HG03064 (cell line): ENCODE results near the gene COL18A1.

ENCODE experiments used
- ATAC-seq: cut with Tn5 transposase; IDR thresholded peaks from one replicate; pipeline ENCODE4 v1.9.1; 2021; ENCODE audit warnings: low read depth; ENCODE audit not compliant: unreplicated experiment

COL18A1 gene

GRCh38 chr21:45396620-45396995 is 8.4 kb upstream of the COL18A1 start:
- no peak for ATAC-seq

- ATAC-seq: no peak
Observed at GRCh38 chr21:45397381-45397780, 7.6 kb upstream of the COL18A1 start.

DNA sequence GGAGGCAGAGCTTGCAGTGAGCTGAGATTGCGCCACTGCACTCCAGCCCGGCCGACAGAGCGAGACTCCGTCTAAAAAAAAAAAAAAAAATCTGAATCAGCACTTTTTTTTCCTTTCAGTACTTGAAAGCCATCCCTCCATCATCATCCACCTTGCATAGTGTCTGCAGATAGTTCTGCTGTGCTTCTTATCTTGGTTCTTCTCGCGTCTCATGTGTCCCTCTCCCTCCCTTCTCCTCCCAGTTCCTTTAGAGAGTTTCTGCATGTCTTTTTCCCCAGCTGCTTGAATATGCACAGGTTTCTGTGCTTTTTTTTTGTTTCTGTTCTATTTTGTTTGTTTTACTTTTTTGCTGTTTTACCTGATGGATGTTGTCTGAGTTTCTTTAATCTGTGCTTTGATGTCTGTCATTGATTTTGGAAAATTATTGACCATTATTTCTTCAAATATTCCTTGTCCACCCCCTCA is 3.9 kb upstream of the COL18A1 start:
- no peak for ATAC-seq

DNA sequence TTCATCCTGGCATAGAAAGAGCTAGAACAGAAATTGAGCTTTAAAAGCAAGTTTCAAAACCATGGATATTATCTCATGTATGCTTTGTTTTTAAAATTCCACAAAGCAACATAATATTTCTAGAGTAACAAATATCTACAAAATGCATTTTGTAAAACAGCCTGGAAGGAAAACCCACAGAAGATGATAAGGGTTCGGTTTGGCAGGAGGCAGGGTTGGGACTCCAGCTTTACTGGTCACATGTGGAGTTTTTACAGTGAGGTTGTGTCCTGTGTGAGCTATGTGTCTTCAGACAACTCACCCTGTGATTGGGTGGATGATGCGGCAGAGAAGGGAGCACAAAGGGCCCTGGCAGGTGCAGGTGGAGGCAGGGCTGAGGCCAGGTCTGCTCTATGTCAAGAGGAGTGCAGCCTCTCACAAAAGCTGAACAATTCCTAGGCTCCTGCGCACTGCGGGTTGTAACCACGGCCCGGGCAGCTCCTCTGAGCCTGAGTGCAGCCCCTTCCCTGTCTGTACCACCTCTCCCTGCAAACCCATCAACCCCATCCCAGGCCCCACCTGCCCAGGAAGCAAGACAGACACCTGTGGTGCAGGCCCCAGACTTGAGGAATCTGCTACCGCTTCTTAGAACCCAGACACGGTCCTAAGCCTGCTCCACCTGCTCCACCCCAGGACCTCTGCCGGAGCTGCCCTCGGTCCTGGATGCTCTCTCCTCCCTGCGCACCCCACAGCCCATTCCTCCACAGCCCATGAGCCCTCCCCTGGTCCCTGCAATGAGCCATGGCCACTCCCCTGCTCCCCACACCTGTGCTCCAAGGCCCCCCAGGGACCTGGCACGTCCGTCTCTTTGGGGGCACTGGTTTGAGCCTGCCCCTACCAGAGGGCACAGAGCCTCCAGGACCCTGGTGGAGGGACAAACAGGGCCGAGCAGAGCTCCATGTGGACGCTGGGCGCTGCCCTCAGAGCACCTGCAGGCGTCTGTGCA is 2.8 kb upstream of the COL18A1 start:
- no peak for ATAC-seq

GRCh38 chr21:45403133-45403824 is 1.7 kb upstream of the COL18A1 start:
- ATAC-seq: no peak

DNA sequence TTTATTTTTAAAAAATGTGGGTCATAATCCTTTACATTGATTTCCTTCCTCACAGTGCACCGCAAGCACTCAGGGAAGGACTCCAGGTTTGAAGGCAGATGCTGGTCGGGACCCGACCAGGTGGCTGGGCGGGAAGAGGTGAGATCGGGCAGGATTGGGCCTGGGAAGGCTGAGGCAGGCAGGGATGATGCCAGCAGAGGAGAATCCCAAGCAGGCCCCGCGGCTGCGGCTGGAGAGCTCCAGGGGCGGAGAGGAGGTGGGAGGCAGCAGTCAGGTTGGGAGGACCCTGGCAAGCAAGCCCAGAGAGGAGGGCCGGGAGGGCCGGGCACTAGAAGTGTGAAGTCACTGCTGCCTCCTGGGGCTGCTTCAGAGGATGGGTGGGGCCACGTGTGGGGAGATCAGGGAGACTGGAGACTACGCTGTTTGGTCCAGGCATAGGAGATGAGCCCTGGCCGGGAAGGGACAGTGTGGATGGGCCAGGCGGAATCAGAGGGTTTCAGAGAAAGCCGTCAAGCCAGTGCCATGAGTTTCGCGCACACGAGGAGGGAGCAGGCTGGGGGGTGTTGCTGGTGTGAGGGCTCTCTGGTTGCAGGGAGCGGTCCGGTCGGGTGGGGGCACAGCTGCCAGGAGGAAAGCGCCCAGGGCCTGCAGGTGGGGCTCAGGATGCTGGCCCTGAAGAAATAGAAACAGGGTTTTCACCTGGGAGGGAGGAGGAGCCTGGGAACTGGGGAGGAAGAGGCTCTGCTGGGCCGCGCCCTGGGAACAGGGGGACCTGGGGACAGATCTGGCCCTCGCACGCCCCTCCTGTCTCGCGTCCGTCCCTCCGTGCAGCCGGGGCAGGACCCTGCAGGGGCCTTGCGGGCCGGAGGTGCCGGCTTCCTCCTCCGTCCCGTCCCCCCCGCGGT is 888 bp upstream of the COL18A1 start:
- ATAC-seq: no peak

DNA sequence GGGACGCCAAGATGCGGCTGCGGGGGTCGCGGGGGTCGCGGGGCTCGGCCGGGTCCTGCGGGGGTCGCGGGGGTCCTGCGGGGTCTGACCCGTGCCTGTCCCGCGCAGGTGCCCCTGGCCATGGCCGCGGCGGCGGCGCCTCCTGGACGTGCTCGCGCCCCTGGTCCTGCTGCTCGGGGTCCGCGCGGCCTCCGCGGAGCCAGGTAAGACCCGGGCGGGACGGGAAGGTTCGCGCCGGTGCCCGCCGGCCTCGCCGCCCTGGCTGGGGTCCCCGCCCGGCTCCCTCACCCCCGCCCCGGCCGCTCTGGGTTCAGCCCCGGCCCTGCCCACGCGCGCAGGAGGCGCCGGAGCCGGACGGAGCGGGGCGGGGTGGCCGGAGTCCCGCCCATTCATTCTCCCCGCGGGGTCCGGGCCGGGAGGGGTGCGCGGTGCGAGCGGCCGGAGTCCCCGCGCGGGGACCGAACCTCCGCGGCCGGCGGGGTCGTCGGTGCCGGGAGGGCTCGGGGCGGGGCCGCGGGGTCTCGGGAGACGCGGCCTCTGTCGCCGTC is 380 bp downstream of the COL18A1 start:
- no peak for ATAC-seq

DNA sequence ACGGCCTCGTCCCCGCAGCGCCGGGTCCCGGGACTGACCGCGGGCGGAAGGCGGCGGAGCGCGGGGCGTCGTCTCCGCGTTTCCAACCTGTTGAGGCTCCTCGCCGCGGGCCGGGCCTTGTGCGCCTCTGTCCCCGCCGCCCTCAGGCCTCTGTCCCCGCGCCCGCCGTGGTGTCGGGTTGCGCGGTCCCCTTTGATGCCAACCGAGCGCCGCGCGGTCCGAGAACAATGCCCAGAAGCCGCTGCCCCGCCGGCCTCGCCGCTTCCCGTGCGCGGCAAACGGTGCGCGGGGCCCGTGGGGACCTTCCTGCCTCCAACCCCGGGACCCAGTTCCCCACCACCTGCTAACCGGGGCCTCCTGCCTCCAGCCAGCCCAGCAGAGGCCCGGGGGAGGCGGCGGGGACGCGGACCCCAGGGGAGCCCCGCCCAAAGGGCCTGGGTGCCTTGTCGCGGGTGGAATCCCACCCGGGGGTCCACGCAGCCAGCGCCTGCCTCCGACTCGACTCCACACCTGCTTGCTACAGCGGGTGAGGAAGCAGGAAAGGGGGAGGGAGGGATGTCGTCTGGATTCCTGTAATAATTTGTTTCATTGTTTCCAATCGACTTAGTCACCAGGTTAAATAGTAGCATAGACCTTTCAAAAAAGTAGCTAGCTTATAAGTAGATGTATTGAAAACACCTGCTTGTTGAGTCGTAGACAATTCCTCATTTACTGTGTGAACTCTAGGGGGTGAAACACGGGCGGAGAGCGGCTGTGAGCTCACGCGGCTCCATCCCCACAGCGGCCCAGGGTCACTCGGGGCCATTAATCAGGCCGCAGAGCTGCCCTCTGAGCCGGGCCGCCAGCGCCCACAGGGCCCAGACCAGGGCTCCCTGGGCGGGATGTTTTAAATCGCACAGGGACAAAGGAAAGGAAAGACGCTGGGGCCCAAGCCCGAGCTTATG is 1.1 kb downstream of the COL18A1 start:
- no peak for ATAC-seq

DNA sequence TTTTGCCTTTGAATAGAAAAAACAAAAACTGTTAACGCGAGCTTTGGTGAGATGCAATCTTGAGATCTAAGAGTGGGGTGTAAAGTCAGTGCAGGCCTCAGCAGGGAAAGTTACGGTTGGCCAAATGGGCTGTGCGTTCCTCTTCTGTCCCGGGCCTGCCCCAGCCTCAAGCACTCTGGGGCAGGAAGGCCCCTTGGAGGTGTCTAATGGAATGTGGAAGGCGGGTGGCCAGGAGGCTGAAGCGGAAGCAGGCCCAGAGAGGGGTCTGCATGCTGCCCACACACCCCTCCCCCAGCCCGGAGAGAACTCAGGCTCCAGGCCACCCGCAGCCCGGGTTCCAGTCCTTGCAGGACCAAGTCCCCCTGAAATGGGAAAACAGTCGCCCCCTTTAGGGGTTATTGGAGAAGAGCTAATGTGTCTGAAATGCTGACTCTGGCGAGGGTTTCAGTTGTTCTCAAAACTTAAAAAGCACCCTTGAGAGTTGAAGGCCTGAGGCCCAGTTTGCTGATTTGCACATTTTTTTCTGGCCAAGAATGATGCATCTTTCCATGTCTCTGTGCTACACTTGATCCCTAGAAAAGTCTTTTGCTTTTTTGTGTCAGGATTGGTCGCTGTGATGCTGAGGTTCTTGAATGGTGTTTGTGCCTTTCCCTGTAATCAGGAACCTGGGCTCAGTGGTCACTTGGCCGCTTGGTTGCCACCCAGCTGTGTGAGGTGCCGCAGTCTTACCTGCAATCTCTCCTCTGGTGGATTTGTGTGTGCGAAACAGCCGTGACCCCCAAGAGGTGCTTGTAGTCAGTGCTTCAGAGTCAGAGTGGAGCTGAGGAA is 2.0 kb downstream of the COL18A1 start:
- no peak for ATAC-seq

DNA sequence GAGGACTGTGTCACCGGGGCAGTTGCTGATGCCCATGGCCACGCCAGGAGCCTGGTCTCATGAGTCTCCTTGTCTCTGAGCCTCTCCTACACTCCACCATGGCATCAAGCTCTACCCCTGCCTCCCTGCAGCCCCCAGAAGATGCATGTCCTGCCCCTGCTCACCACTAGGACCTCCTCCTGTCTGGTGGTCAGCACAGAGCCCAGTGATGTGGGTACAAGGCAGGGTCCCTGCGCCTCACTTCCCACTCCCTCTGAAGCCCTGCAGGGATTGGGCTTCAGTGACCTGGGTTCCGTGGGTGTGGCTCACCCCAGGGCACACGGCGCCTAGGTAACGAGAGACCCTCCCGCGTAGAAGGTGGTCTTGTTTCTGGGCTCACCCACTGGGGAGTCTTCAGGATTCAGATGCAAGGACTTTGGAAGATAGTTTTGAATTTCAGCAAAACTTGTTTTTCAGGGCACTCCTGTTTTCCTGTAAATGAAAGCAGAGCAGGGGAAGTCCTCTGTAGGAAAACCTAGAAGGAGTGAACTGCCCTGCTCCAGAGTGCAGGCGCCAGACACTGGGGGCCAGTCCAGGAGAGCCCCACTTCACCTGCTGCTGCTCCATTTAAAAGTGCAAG is 2.8 kb downstream of the COL18A1 start:
- no peak for ATAC-seq

- no peak for ATAC-seq
Observed at GRCh38 chr21:45408271-45408791, 3.4 kb downstream of the COL18A1 start.

DNA sequence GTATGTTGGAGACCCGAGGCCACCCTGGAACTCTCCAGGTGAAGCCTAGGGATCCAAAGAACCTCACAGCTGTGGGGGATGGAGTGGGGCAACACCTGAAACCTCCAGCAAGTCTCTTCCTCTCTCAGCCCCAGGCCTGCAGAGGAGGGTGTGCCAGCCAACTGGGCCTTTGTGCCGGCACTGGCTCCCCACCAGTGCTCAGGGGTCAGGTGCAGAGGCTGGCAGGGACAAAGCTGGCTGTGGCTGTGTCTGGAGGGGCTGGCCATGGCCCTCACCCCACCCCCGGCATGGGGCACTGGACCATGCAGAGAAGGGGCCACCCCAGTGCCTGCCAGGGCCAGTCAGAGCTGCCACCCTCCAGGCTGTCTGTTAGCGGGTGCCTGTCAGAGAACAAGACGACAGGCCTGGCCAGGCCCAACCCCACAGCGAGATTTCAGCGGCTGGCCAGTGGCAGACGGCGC is 3.9 kb downstream of the COL18A1 start:
- ATAC-seq: no peak

DNA sequence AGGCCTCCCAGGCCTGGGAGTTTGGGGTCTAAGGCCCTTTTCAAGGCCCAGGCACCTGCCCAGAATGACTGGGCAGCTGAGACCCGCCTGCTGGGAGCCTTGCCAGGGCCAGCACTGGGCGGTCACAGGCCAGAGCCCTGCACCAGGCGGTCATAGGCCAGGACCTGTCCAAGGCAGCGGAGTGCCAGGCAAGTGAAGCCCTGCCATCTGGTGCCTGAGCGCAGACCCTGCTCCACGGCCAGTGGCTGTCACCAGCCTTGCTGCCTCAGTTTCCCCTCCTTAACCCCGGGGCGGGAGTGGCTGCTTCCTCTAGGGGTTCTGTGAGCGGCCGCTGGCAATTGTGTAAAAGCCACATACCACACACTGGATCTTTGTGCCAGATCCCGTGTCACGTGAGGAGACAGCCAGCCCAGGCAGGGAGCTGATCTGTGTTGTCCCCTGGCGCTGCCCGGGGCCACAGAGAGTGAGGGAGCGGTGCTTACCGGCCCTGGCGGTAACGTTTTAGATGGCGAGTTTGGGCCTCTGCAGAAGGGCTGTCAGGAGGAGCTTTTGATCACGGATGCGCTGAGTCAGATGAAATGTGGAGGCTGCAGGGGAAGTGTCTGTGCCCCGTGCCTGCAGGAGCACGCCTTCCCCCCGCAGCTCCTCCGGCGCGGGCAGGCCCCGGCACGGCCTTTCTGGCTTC is 4.6 kb downstream of the COL18A1 start:
- ATAC-seq: no peak

- no peak for ATAC-seq
Observed at GRCh38 chr21:45410151-45410864, 5.3 kb downstream of the COL18A1 start.

GRCh38 chr21:45410865-45411809 is 6.2 kb downstream of the COL18A1 start:
- no peak for ATAC-seq
